ENCODE data around the gene CFAP251. TPM values are rescaled to one million over a fixed set of nuclear protein-coding genes. Genes with fewer than 3 reads are reported as not detected.
"Not testable (repeated sequence)": the region's sequence is repeated elsewhere in the genome, so short reads cannot be mapped to it uniquely, and the experiment has no call there.

Gene CFAP251, protein sequence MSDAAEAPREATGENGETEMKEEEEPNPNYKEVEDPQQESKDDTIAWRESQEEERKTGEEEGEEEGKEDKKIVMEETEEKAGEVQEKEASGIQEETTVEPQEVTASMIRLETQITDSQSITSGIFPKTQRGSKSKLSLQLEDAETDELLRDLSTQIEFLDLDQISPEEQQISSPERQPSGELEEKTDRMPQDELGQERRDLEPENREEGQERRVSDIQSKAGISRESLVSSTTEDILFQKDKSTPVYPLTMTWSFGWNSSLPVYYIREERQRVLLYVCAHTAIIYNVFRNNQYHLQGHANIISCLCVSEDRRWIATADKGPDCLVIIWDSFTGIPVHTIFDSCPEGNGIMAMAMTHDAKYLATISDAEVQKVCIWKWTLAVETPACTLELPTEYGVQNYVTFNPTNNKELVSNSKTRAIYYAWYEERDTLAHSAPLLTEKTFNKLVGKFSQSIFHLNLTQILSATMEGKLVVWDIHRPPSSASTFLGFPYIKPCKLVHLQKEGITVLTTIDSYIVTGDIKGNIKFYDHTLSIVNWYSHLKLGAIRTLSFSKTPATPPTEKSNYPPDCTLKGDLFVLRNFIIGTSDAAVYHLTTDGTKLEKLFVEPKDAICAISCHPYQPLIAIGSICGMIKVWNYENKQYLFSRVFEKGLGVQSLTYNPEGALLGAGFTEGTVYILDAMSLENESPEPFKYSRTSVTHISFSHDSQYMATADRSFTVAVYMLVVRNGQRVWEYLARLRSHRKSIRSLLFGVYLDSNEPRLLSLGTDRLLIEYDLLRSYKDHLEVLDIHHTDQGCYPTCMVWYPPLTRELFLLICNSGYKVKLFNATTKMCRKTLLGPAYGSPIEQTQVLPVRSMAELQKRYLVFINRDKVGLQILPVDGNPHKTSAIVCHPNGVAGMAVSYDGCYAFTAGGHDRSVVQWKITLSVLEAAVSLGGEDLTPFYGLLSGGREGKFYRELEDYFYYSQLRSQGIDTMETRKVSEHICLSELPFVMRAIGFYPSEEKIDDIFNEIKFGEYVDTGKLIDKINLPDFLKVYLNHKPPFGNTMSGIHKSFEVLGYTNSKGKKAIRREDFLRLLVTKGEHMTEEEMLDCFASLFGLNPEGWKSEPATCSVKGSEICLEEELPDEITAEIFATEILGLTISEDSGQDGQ
- polyA plus RNA-seq (1.6 and 4.0 TPM in 2 replicates), polyA minus RNA-seq (7.3 TPM in 2 replicates)

DNA sequence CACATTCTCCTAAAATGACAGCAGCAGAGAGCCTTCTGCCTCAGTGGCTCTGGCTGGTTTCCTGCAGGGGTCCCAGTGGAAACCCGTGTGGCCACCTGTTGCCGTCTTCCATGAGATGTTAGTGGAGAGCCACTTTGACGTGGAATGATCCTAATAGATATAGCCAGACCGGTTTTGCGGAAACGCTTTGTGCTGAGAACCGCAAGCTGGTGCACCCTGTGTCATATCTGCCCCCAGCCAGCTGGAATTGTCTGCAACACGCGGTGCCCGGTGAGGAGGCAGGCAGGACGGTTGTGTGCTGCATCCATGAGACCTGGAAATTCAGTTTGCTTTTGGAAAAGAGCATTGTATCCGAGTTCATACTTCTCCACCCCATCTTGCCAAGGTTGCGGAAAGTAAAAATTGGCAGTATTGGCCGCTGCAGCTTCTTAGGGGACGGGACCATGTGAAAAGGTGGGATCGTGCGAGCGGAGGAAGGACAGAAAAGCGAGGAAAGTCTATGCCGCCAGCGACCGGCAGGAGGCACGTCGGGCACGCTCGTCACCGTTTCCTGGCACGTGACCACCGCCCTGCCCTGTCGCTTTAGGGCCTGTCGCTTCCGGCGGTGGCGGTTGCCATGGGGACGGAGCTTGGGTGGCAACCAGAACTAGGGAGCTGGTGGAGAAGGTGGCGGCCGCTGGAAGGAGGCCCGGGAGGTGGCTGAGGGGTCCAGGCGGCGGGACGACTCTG, at the start of gene CFAP251:
TSS of gene CFAP251 (plus strand) at position 643 of the 729 bp plus-strand sequence. CDS start 2,714 bp downstream, outside the sequence.
- H3K27ac ChIP-seq (ENCODE audit: low read length) = peak within 1 kb of the TSS; percentile 20
- no peaks in the 10 kb centered on the region for H4K20me1 ChIP-seq (ENCODE audit: insufficient read depth)
- H3K79me2 ChIP-seq (replicated peaks; ENCODE audit: insufficient read depth, low read length) = no peaks in the 10 kb centered on the region
- H3K4me2 ChIP-seq (ENCODE audit: low read length) = peak within 1 kb of the TSS; percentile 73
- H3K4me3 ChIP-seq (ENCODE audit: low read length) = peak within 1 kb of the TSS; percentile 83
- peak within 1 kb of the TSS; percentile 62 for H3K9ac ChIP-seq (ENCODE audit: low read length)
- no peak within 1 kb of the TSS for H2AFZ ChIP-seq (ENCODE audit: low read depth, low read length)
- no peaks in the 10 kb centered on the region for H3F3A ChIP-seq (ENCODE audit: insufficient read depth, low read length, poor library complexity, severe bottlenecking)
- H3K9me3 ChIP-seq (ENCODE audit: low read length) = no peaks in the 10 kb centered on the region
- no peak for TF ChIP-seq EZH2 (IDR thresholded peaks at IDR 0.05; ENCODE audit: borderline replicate concordance, insufficient read depth, low read length, poor library complexity, severe bottlenecking)
- peak; percentile 45 for TF ChIP-seq EP300 (conservative IDR thresholded peaks at IDR 0.05; ENCODE audit: poor library complexity, severe bottlenecking)
- no peak for TF ChIP-seq TAF1 (IDR thresholded peaks at IDR 0.05; ENCODE audit: low read depth)
- TF ChIP-seq, protein P1, sequence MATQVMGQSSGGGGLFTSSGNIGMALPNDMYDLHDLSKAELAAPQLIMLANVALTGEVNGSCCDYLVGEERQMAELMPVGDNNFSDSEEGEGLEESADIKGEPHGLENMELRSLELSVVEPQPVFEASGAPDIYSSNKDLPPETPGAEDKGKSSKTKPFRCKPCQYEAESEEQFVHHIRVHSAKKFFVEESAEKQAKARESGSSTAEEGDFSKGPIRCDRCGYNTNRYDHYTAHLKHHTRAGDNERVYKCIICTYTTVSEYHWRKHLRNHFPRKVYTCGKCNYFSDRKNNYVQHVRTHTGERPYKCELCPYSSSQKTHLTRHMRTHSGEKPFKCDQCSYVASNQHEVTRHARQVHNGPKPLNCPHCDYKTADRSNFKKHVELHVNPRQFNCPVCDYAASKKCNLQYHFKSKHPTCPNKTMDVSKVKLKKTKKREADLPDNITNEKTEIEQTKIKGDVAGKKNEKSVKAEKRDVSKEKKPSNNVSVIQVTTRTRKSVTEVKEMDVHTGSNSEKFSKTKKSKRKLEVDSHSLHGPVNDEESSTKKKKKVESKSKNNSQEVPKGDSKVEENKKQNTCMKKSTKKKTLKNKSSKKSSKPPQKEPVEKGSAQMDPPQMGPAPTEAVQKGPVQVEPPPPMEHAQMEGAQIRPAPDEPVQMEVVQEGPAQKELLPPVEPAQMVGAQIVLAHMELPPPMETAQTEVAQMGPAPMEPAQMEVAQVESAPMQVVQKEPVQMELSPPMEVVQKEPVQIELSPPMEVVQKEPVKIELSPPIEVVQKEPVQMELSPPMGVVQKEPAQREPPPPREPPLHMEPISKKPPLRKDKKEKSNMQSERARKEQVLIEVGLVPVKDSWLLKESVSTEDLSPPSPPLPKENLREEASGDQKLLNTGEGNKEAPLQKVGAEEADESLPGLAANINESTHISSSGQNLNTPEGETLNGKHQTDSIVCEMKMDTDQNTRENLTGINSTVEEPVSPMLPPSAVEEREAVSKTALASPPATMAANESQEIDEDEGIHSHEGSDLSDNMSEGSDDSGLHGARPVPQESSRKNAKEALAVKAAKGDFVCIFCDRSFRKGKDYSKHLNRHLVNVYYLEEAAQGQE (IDR thresholded peaks at IDR 0.05; ENCODE audit: borderline replicate concordance) = no peak
- peak; percentile 86 for TF ChIP-seq MXI1 (conservative IDR thresholded peaks at IDR 0.05; ENCODE audit: poor library complexity, severe bottlenecking)
- peak; percentile 22 for TF ChIP-seq POLR2AphosphoS5 (IDR thresholded peaks at IDR 0.05)
- TF ChIP-seq, protein P2, sequence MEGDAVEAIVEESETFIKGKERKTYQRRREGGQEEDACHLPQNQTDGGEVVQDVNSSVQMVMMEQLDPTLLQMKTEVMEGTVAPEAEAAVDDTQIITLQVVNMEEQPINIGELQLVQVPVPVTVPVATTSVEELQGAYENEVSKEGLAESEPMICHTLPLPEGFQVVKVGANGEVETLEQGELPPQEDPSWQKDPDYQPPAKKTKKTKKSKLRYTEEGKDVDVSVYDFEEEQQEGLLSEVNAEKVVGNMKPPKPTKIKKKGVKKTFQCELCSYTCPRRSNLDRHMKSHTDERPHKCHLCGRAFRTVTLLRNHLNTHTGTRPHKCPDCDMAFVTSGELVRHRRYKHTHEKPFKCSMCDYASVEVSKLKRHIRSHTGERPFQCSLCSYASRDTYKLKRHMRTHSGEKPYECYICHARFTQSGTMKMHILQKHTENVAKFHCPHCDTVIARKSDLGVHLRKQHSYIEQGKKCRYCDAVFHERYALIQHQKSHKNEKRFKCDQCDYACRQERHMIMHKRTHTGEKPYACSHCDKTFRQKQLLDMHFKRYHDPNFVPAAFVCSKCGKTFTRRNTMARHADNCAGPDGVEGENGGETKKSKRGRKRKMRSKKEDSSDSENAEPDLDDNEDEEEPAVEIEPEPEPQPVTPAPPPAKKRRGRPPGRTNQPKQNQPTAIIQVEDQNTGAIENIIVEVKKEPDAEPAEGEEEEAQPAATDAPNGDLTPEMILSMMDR (IDR thresholded peaks at IDR 0.05; ENCODE audit: poor library complexity, severe bottlenecking) = peak; percentile 94
- peak; percentile 80 for TF ChIP-seq RAD21 (conservative IDR thresholded peaks at IDR 0.05)
- TF ChIP-seq SMC3 (conservative IDR thresholded peaks at IDR 0.05; ENCODE audit: poor library complexity) = peak; percentile 88
- H3K36me3 ChIP-seq (ENCODE audit: insufficient read depth, low read length) = no peaks in the 10 kb centered on the region
- no peaks in the 10 kb centered on the region for H3K9me2 ChIP-seq (ENCODE audit: insufficient read depth, low read length)
- H3K27me3 ChIP-seq (ENCODE audit: insufficient read depth, low read depth, low read length) = no peaks in the 10 kb centered on the region

DNA sequence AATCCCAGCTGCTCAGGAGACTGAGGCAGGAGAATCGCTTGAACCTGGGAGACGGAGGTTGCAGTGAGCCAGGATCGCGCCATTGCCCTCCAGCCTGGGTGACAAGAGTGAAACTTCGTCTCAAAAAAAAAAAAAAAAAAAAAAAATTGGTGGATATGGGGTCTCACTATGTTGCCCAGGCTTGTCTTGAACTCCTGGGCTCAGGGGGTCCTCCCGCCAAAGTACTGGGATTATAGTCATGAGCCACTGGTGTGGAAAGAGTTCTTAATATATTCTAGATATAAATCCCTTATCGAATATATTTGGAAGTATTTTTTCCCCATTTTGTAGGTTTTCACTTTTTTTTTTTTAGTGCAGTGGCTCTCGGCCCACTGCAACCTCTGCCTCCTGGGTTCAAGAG, 49.2 kb upstream of the CFAP251 start:
- not testable (repeated sequence) for H3K27ac ChIP-seq (ENCODE audit: low read length); H3K36me3 ChIP-seq (ENCODE audit: insufficient read depth, low read length); H4K20me1 ChIP-seq (ENCODE audit: insufficient read depth); H3K4me2 ChIP-seq (ENCODE audit: low read length); H3K9me2 ChIP-seq (ENCODE audit: insufficient read depth, low read length); H3K9me3 ChIP-seq (ENCODE audit: low read length); H3K4me3 ChIP-seq (ENCODE audit: low read length); H3K79me2 ChIP-seq (replicated peaks; ENCODE audit: insufficient read depth, low read length); H2AFZ ChIP-seq (ENCODE audit: low read depth, low read length); H3K27me3 ChIP-seq (ENCODE audit: insufficient read depth, low read depth, low read length); H3F3A ChIP-seq (ENCODE audit: insufficient read depth, low read length, poor library complexity, severe bottlenecking); H3K9ac ChIP-seq (ENCODE audit: low read length)
